ENCODE results near the gene RFX3. TPM values are rescaled to one million over a fixed set of nuclear protein-coding genes. Genes with fewer than 3 reads are reported as not detected.

Gene RFX3
- total and polyA plus RNA-seq, 2 experiments from 2014 or later = 5.8 to 7.9 TPM

- H3K79me2 ChIP-seq = peaks cover 10% of the 10 kb centered on the region
- H2AFZ ChIP-seq = no peak overlapping the region
- no peak for DNase-seq (ENCODE audit: low spot score)
- WGBS (ENCODE audit: low lambda C conversion rate, missing lambda C conversion rate) = 85% methylated on average over 1 of the region's 1 CpG
- TF ChIP-seq EZH2 (IDR thresholded peaks at IDR 0.05; ENCODE audit: borderline replicate concordance) = no peak
- no peak for TF ChIP-seq EZH2phosphoT487 (IDR thresholded peaks at IDR 0.05; ENCODE audit: low read depth, severe bottlenecking, unreplicated experiment)
- TF ChIP-seq, protein P1, sequence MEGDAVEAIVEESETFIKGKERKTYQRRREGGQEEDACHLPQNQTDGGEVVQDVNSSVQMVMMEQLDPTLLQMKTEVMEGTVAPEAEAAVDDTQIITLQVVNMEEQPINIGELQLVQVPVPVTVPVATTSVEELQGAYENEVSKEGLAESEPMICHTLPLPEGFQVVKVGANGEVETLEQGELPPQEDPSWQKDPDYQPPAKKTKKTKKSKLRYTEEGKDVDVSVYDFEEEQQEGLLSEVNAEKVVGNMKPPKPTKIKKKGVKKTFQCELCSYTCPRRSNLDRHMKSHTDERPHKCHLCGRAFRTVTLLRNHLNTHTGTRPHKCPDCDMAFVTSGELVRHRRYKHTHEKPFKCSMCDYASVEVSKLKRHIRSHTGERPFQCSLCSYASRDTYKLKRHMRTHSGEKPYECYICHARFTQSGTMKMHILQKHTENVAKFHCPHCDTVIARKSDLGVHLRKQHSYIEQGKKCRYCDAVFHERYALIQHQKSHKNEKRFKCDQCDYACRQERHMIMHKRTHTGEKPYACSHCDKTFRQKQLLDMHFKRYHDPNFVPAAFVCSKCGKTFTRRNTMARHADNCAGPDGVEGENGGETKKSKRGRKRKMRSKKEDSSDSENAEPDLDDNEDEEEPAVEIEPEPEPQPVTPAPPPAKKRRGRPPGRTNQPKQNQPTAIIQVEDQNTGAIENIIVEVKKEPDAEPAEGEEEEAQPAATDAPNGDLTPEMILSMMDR (IDR thresholded peaks at IDR 0.05; ENCODE audit: poor library complexity) = no peak
- H3K27me3 ChIP-seq = no peaks in the 10 kb centered on the region
- H3K9me3 ChIP-seq (ENCODE audit: low read depth) = no peaks in the 10 kb centered on the region
- no peaks in the 10 kb centered on the region for H3K9me2 ChIP-seq (replicated peaks; ENCODE audit: insufficient read depth)
- H3K4me2 ChIP-seq = no peak overlapping the region
- H4K20me1 ChIP-seq (ENCODE audit: insufficient read depth, poor library complexity, severe bottlenecking) = no peaks in the 10 kb centered on the region
- no peak overlapping the region for H3K4me3 ChIP-seq
- no peaks in the 10 kb centered on the region for H3K4me1 ChIP-seq (ENCODE audit: insufficient read depth)
- no peaks in the 10 kb centered on the region for H3K36me3 ChIP-seq (replicated peaks; ENCODE audit: insufficient read depth, low read depth)
- no peak overlapping the region for H3K27ac ChIP-seq
Observed at GRCh38 chr9:3509926-3510325, 15.9 kb downstream of the RFX3 start.

GRCh38 chr9:3508521-3509291, 17.1 kb downstream of the RFX3 start:
- WGBS (ENCODE audit: low lambda C conversion rate, missing lambda C conversion rate) = 50% methylated on average over 6 of the region's 6 CpGs
- Histone ChIP-seq H3K4me1 (ENCODE audit: insufficient read depth) (no peaks in the 10 kb centered on the region), H3K9me2 (replicated peaks; ENCODE audit: insufficient read depth) (no peaks in the 10 kb centered on the region), H3K36me3 (replicated peaks; ENCODE audit: insufficient read depth, low read depth) (no peaks in the 10 kb centered on the region), H4K20me1 (ENCODE audit: insufficient read depth, poor library complexity, severe bottlenecking) (no peaks in the 10 kb centered on the region), H3K79me2 (peaks cover 2% of the 10 kb centered on the region), H3K4me3 (no peak overlapping the region), H3K4me2 (peak overlapping the region; percentile 63), H3K27ac (peak overlapping the region; percentile 8), H3K9me3 (ENCODE audit: low read depth) (no peaks in the 10 kb centered on the region), H2AFZ (no peak overlapping the region), H3K27me3 (no peaks in the 10 kb centered on the region)
- TF ChIP-seq EZH2phosphoT487 (IDR thresholded peaks at IDR 0.05; ENCODE audit: low read depth, severe bottlenecking, unreplicated experiment) (no peak), EZH2 (IDR thresholded peaks at IDR 0.05; ENCODE audit: borderline replicate concordance) (no peak)
- TF ChIP-seq, protein P1 (IDR thresholded peaks at IDR 0.05; ENCODE audit: poor library complexity) = no peak
- DNase-seq (ENCODE audit: low spot score) = no peak

GRCh38 chr9:3508078-3508431, 17.7 kb downstream of the RFX3 start:
- Histone ChIP-seq H3K4me2 (peak overlapping the region; percentile 63), H4K20me1 (ENCODE audit: insufficient read depth, poor library complexity, severe bottlenecking) (no peaks in the 10 kb centered on the region), H3K36me3 (replicated peaks; ENCODE audit: insufficient read depth, low read depth) (no peaks in the 10 kb centered on the region), H3K4me3 (no peak overlapping the region), H3K27me3 (no peaks in the 10 kb centered on the region), H3K9me2 (replicated peaks; ENCODE audit: insufficient read depth) (no peaks in the 10 kb centered on the region), H2AFZ (no peak overlapping the region), H3K27ac (no peak overlapping the region), H3K9me3 (ENCODE audit: low read depth) (no peaks in the 10 kb centered on the region), H3K79me2 (peaks cover 3% of the 10 kb centered on the region), H3K4me1 (ENCODE audit: insufficient read depth) (no peaks in the 10 kb centered on the region)
- WGBS (ENCODE audit: low lambda C conversion rate, missing lambda C conversion rate) = 84% methylated on average over 2 of the region's 2 CpGs
- no peak for DNase-seq (ENCODE audit: low spot score)
- TF ChIP-seq EZH2phosphoT487 (IDR thresholded peaks at IDR 0.05; ENCODE audit: low read depth, severe bottlenecking, unreplicated experiment) = no peak
- TF ChIP-seq, protein P1 (IDR thresholded peaks at IDR 0.05; ENCODE audit: poor library complexity) = no peak
- no peak for TF ChIP-seq EZH2 (IDR thresholded peaks at IDR 0.05; ENCODE audit: borderline replicate concordance)
